Measurements from ENCODE around the gene CALR3.

The CALR3 gene

DNA sequence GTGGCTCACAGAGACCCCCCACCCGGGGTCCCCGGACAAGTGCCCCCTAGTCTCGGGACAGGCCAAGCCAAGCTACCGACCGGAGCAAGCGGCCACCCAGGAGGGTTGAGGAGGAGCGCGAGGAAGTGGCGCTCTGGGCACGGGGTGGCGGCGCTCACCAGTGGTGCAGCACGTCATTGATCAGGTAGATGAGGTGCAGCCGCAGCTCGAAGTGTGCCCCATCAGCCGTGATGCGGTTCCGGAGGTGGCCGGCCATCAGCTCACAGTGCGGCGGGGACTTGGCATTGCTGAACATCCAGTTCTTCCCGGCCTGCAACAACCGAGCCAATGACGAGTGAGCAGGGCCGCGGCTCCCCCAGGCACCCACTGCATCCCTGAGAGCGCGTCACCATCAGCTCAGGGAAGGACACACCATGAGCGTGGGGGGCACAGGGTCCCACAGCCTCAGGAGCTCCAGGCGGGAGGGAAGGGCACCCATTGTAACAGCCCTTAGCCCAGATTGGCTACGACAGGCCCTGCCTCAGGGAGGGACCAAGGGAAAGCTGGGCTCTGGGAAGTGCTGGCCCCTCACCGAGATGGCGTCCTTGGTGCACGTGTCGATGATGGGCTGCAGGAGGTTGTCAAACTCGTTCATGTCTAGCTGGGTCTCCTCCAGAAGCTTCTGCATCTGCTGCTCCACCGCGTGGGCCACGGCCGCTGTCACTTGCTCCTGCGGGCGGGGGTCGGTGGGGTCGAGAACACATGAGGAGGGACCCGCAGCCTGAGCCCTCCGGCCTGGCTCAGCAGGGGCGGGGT is 36.7 kb upstream of the CALR3 start:
- H3K4me1 ChIP-seq = no peaks in the 10 kb centered on the region
- H3K4me3 ChIP-seq = no peak overlapping the region
- no peak for DNase-seq
- intact Hi-C loops (cut with DNase I; ENCODE audit: low total_unique reads) = no loop called here
- peaks cover 84 to 100% (median 96%) of the 10 kb centered on the region in 3 donors for H3K36me3 ChIP-seq
- no peaks in the 10 kb centered on the region for H3K27me3 ChIP-seq
- no peak overlapping the region for H3K27ac ChIP-seq
- TF ChIP-seq, protein P1, sequence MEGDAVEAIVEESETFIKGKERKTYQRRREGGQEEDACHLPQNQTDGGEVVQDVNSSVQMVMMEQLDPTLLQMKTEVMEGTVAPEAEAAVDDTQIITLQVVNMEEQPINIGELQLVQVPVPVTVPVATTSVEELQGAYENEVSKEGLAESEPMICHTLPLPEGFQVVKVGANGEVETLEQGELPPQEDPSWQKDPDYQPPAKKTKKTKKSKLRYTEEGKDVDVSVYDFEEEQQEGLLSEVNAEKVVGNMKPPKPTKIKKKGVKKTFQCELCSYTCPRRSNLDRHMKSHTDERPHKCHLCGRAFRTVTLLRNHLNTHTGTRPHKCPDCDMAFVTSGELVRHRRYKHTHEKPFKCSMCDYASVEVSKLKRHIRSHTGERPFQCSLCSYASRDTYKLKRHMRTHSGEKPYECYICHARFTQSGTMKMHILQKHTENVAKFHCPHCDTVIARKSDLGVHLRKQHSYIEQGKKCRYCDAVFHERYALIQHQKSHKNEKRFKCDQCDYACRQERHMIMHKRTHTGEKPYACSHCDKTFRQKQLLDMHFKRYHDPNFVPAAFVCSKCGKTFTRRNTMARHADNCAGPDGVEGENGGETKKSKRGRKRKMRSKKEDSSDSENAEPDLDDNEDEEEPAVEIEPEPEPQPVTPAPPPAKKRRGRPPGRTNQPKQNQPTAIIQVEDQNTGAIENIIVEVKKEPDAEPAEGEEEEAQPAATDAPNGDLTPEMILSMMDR (IDR thresholded peaks at IDR 0.05) = no peak
- no peaks in the 10 kb centered on the region for H3K9me3 ChIP-seq

DNA sequence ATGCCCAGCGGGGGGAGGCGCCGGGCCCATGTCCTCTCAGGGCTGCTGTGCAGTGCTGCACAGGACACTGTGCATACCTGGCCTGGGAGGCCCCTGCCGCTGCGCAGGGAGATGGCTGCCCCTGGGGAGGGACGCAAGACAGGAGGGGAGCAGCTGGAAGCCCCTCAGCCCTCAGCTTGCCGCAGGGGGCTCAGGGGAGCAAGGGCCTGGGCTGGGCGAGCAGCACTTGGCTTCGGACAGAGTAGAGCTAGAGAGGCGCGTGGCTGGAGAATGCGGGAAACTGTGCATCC is 35.4 kb upstream of the CALR3 start:
- Histone ChIP-seq H3K4me3 (no peak overlapping the region), H3K36me3 (peaks cover 92 to 100% (median 98%) of the 10 kb centered on the region in 3 donors), H3K9me3 (no peaks in the 10 kb centered on the region), H3K27me3 (no peaks in the 10 kb centered on the region), H3K27ac (no peak overlapping the region), H3K4me1 (no peaks in the 10 kb centered on the region)
- intact Hi-C loops (cut with DNase I; ENCODE audit: low total_unique reads) = no loop called here
- no peak for DNase-seq
- TF ChIP-seq, protein P1 (IDR thresholded peaks at IDR 0.05) = no peak

DNA sequence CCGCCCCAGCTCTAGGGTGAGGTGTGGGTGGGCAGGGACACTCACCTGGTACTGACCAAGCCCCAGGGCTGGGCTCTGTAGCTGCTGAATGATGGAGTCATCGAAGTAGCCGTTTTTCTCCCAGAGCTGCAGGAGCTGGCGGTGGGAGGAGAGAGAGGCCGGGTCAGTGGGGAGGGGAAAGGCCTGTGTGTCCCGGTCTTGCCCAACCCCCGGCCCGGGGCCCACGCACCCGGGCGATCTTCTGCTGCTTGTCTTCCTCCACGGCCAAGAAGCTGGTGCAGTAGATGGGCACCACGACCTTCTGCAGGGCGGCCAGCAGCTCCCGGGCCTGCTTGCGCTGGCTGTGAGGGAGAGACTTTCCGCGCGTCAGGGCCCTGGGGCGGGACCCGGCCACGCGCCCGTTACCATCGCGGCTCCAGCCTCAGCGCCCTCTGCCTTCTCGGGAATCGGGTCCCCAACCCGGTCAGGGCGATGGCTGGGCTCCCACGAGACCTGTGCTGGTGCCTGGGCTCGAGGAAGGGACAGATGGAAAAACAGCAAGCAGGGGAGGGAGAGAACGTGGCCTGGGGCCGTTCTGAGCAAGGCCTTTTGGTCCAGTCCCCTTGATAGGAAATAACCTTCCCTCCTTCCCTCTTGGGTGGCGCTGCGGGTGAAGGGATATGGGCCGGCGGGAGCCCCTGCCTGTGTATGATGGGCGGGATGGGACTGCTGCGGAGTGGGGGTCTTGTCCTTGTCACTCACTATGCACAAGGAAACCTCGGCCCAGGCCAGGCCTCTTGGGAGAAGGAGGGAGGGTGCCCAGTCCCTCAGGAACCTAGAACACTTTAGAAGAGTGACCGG is 34.8 kb upstream of the CALR3 start:
- no peak overlapping the region for H3K27ac ChIP-seq
- H3K4me3 ChIP-seq = no peak overlapping the region
- intact Hi-C loops (cut with DNase I; ENCODE audit: low total_unique reads) = no loop called here
- TF ChIP-seq, protein P1 (IDR thresholded peaks at IDR 0.05) = no peak
- H3K27me3 ChIP-seq = no peaks in the 10 kb centered on the region
- peaks cover 97 to 100% (median 98%) of the 10 kb centered on the region in 3 donors for H3K36me3 ChIP-seq
- H3K4me1 ChIP-seq = no peaks in the 10 kb centered on the region
- H3K9me3 ChIP-seq = no peaks in the 10 kb centered on the region
- no peak for DNase-seq

DNA sequence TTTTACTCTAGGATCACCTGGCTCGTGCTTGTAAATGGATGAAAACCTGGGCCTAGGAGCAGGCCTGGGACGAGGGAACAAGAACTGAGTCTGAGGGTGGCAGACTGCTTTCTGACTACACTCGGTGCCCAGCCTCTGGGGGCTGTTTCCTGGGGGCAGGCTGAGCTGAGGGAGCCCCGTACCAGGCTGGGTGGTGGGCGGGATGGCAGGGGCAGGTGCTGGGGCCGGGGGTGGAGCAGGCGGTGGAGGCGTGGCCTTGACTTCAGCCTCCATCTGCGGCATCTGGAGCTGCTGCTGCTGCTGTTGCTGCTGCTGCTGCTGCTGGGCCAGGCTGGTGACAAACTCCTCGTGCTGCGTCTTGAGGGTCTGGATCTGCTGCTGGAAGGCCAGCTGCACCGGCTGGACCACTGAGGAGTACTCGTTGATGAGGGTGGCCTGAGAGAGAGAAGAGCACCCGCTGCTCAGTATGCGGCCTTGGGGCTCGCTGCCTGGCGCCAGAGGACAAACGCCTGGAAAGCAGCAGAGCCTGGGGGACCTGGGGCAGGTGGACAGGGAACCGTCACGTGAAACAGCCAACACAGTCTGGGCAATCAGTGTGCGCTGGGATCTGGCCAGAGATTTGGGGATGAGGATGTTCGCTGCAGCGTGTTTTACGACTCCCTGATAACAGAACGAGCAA is 33.6 kb upstream of the CALR3 start:
- H3K27ac ChIP-seq = no peak overlapping the region
- no peak for DNase-seq
- H3K9me3 ChIP-seq = no peaks in the 10 kb centered on the region
- intact Hi-C loops (cut with DNase I; ENCODE audit: low total_unique reads) = no loop called here
- TF ChIP-seq, protein P1 (IDR thresholded peaks at IDR 0.05) = no peak
- H3K27me3 ChIP-seq = no peaks in the 10 kb centered on the region
- H3K4me3 ChIP-seq = no peak overlapping the region
- no peaks in the 10 kb centered on the region for H3K4me1 ChIP-seq
- H3K36me3 ChIP-seq = peaks cover 97 to 100% (median 98%) of the 10 kb centered on the region in 3 donors

DNA sequence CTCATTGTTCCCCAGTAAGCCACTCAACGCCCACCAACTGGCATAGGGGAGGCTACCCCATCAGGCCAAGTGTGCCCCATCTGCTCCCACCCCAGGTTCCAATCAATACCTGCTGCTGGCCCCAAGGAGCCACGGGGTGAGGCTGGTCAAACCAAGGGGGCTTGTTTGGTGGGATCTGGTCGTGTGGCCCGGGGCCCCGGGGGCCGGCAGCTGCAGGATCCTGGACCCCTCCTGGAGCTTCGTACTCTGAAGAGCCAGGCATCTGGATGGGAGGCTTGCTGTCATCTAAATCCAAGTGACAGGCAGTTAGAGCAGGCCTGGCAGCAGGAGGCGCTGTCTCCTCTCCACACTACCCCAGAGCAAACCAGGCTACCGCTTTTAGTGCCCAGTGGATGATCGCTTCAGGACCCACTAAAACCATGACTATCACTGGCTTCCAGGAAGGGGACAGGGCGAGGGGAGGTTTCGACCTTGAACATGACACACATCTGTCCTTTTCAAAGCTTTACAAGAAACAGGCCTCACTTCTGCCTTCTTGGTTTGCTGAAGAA is 32.1 kb upstream of the CALR3 start:
- TF ChIP-seq, protein P1 (IDR thresholded peaks at IDR 0.05) = no peak
- intact Hi-C loops (cut with DNase I; ENCODE audit: low total_unique reads) = no loop called here
- Histone ChIP-seq H3K27me3 (no peaks in the 10 kb centered on the region), H3K4me1 (no peaks in the 10 kb centered on the region), H3K4me3 (no peak overlapping the region), H3K9me3 (no peaks in the 10 kb centered on the region), H3K27ac (no peak overlapping the region), H3K36me3 (peaks cover 97 to 100% (median 99%) of the 10 kb centered on the region in 3 donors)
- DNase-seq = no peak
